Neural crest cell (in vitro differentiated cells): ENCODE results near the gene SIRT3. TPM values are rescaled to one million over a fixed set of nuclear protein-coding genes. Genes with fewer than 3 reads are reported as not detected.

ENCODE experiments used
- DNase-seq: peaks from one replicate; pipeline ENCODE4 v3.0.0; 2021; ENCODE audit warnings: low read depth, mixed read lengths, low spot score
- H3K27ac Mint-ChIP-seq: one replicate; pipeline ENCODE4 v1.8.0; 2021; ENCODE audit warnings: mild to moderate bottlenecking, mixed read lengths; ENCODE audit not compliant: unreplicated experiment
- H3K27me3 Mint-ChIP-seq: 2 replicates; pipeline ENCODE4 v1.8.0; 2021; ENCODE audit warnings: low read depth, mild to moderate bottlenecking, mixed read lengths
- H3K36me3 Mint-ChIP-seq: 2 replicates; pipeline ENCODE4 v1.8.0; 2021; ENCODE audit warnings: low read depth, mild to moderate bottlenecking, mixed read lengths
- H3K4me1 Mint-ChIP-seq: 2 replicates; pipeline ENCODE4 v1.8.0; 2021; ENCODE audit warnings: mixed read lengths
- H3K4me3 Mint-ChIP-seq: one replicate; pipeline ENCODE4 v1.8.0; 2021; ENCODE audit warnings: mild to moderate bottlenecking, mixed read lengths
- H3K9me3 Mint-ChIP-seq: 2 replicates; pipeline ENCODE4 v1.8.0; 2021; ENCODE audit warnings: mixed read lengths
- CTCF ChIP-seq: fragments of 200-600 bp; sonication (generic); conservative IDR thresholded peaks from 2 replicates; pipeline ENCODE4 v1.5.0; 2021; ENCODE audit warnings: antibody characterized with exemption, mild to moderate bottlenecking
- total RNA-seq: library from RNA; stranded (reverse); gene quantifications from 2 replicates; pipeline ENCODE4 v1.2.1, GENCODE V29; 2021

Gene SIRT3
- total RNA-seq, 1 donor from 2014 or later: 24.0 TPM

GRCh38 chr11:267491-267994, 31.4 kb upstream of the SIRT3 start:
- DNase-seq: no peak
- peaks cover 16% of the 10 kb centered on the region for H3K4me1 Mint-ChIP-seq
- TF ChIP-seq CTCF: no peak
- no peaks in the 10 kb centered on the region for H3K36me3 Mint-ChIP-seq
- H3K27ac Mint-ChIP-seq: peak overlapping the region; percentile 81
- H3K4me3 Mint-ChIP-seq: no peak overlapping the region
- H3K27me3 Mint-ChIP-seq: no peaks in the 10 kb centered on the region
- peaks cover 2% of the 10 kb centered on the region for H3K9me3 Mint-ChIP-seq

GRCh38 chr11:266676-267439, 30.7 kb upstream of the SIRT3 start:
- no peak for TF ChIP-seq CTCF
- H3K36me3 Mint-ChIP-seq: no peaks in the 10 kb centered on the region

GRCh38 chr11:261624-262023, 25.5 kb upstream of the SIRT3 start:
- Mint-ChIP-seq H3K27ac (no peak overlapping the region), H3K4me3 (no peak overlapping the region), H3K27me3 (no peaks in the 10 kb centered on the region), H3K9me3 (peaks cover 3% of the 10 kb centered on the region), H3K36me3 (no peaks in the 10 kb centered on the region), H3K4me1 (no peaks in the 10 kb centered on the region)
- DNase-seq: no peak
- no peak for TF ChIP-seq CTCF

More at GRCh38 chr11:266676-267439, 30.7 kb upstream of the SIRT3 start:
- Mint-ChIP-seq H3K27ac (no peak overlapping the region), H3K9me3 (peaks cover 4% of the 10 kb centered on the region), H3K4me3 (no peak overlapping the region), H3K27me3 (no peaks in the 10 kb centered on the region), H3K4me1 (peaks cover 16% of the 10 kb centered on the region)
- DNase-seq: no peak

GRCh38 chr11:259413-259812, 23.3 kb upstream of the SIRT3 start:
- peaks cover 2% of the 10 kb centered on the region for H3K27me3 Mint-ChIP-seq
- H3K4me1 Mint-ChIP-seq: no peaks in the 10 kb centered on the region
- no peak overlapping the region for H3K4me3 Mint-ChIP-seq
- H3K36me3 Mint-ChIP-seq: peaks cover 3% of the 10 kb centered on the region
- TF ChIP-seq CTCF: no peak
- DNase-seq: no peak
- H3K27ac Mint-ChIP-seq: no peak overlapping the region
- H3K9me3 Mint-ChIP-seq: peaks cover 2% of the 10 kb centered on the region

GRCh38 chr11:257766-258493, 21.8 kb upstream of the SIRT3 start:
- no peak overlapping the region for H3K27ac Mint-ChIP-seq

More at GRCh38 chr11:257766-258493, 21.8 kb upstream of the SIRT3 start:
- no peak for TF ChIP-seq CTCF
- H3K27me3 Mint-ChIP-seq: peaks cover 2% of the 10 kb centered on the region
- no peak overlapping the region for H3K4me3 Mint-ChIP-seq
- H3K9me3 Mint-ChIP-seq: peaks cover 2% of the 10 kb centered on the region
- DNase-seq: no peak
- peaks cover 6% of the 10 kb centered on the region for H3K36me3 Mint-ChIP-seq
- H3K4me1 Mint-ChIP-seq: no peaks in the 10 kb centered on the region
